Neutrophil (primary cell): ENCODE measurements around the gene SULT1C3.
"Not testable (repeated sequence)": the region's sequence is repeated elsewhere in the genome, so short reads cannot be mapped to it uniquely, and the experiment has no call there.

Experiments
- H3K27ac ChIP-seq: fragments of 200-600 bp; sonication (generic); 2 replicates; pipeline ENCODE4 v1.5.1; 2016; ENCODE audit warnings: mild to moderate bottlenecking, moderate library complexity
- H3K27me3 ChIP-seq: fragments of 200-600 bp; sonication (generic); 2 replicates; pipeline ENCODE4 v1.6.0; 2016; ENCODE audit warnings: mild to moderate bottlenecking
- H3K36me3 ChIP-seq: fragments of 200-600 bp; sonication (generic); 2 replicates; pipeline ENCODE4 v1.5.1; 2017
- H3K4me1 ChIP-seq, 2 experiments: fragments of 200-600 bp in 1 of 2; sonication (generic) in 1 of 2; 1 replicate in 1 of 2; 2 replicates in 1 of 2; pipeline versions ENCODE4 v1.5.1 to v1.6.1; 2013 to 2016; ENCODE audit warnings: low read depth in 1 of 2, low read length in 1 of 2, mild to moderate bottlenecking in 1 of 2, moderate library complexity in 1 of 2; ENCODE audit not compliant: control insufficient read depth in 1 of 2, insufficient read depth in 1 of 2
- H3K4me3 ChIP-seq, 2 experiments: fragments of 200-600 bp in 1 of 2; sonication (generic) in 1 of 2; 1 replicate in 1 of 2; 2 replicates in 1 of 2; pipeline ENCODE4 v1.5.1; 2013 to 2016; ENCODE audit warnings: low read depth in 1 of 2, low read length in 1 of 2, mild to moderate bottlenecking in 1 of 2, moderate library complexity in 1 of 2
- H3K9me3 ChIP-seq: fragments of 200-600 bp; sonication (generic); 2 replicates; pipeline ENCODE4 v1.5.1; 2016
- CTCF ChIP-seq: fragments of 200-600 bp; sonication (generic); IDR thresholded peaks from 2 replicates; pipeline ENCODE4 v1.5.1; 2016; ENCODE audit warnings: antibody characterized with exemption

SULT1C3 gene

GRCh38 chr2:108270768-108271506 is 31.2 kb downstream of the SULT1C3 start:
- Histone ChIP-seq H3K9me3 (no peaks in the 10 kb centered on the region), H3K27me3 (no peaks in the 10 kb centered on the region), H3K36me3 (no peaks in the 10 kb centered on the region), H3K4me1 (no peaks in the 10 kb centered on the region), H3K4me3 (no peak overlapping the region), H3K27ac (no peak overlapping the region)
- TF ChIP-seq CTCF = no peak

GRCh38 chr2:108271691-108272253 is 32.0 kb downstream of the SULT1C3 start:
- H3K4me3 ChIP-seq = no peak overlapping the region
- H3K27me3 ChIP-seq = no peaks in the 10 kb centered on the region
- H3K36me3 ChIP-seq = no peaks in the 10 kb centered on the region
- H3K4me1 ChIP-seq = no peaks in the 10 kb centered on the region
- TF ChIP-seq CTCF = no peak
- no peaks in the 10 kb centered on the region for H3K9me3 ChIP-seq
- H3K27ac ChIP-seq = no peak overlapping the region

GRCh38 chr2:108278631-108279030 is 38.9 kb downstream of the SULT1C3 start:
- Histone ChIP-seq H3K9me3 (no peaks in the 10 kb centered on the region), H3K36me3 (no peaks in the 10 kb centered on the region), H3K4me3 (no peak overlapping the region), H3K27me3 (no peaks in the 10 kb centered on the region), H3K4me1 (no peaks in the 10 kb centered on the region), H3K27ac (no peak overlapping the region)
- TF ChIP-seq CTCF = no peak

GRCh38 chr2:108279468-108279867 is 39.7 kb downstream of the SULT1C3 start:
- Histone ChIP-seq H3K9me3 (no peaks in the 10 kb centered on the region), H3K27ac (no peak overlapping the region), H3K36me3 (no peaks in the 10 kb centered on the region), H3K4me3 (no peak overlapping the region), H3K4me1 (no peaks in the 10 kb centered on the region), H3K27me3 (no peaks in the 10 kb centered on the region)
- no peak for TF ChIP-seq CTCF

- Histone ChIP-seq H3K36me3 (no peaks in the 10 kb centered on the region), H3K4me3 (no peak overlapping the region), H3K27me3 (no peaks in the 10 kb centered on the region), H3K9me3 (no peaks in the 10 kb centered on the region), H3K4me1 (no peaks in the 10 kb centered on the region), H3K27ac (no peak overlapping the region)
- TF ChIP-seq CTCF = no peak
Measured at GRCh38 chr2:108280466-108280865, 40.7 kb downstream of the SULT1C3 start.

GRCh38 chr2:108284566-108284965 is 44.8 kb downstream of the SULT1C3 start:
- not testable (repeated sequence) for H3K4me1 ChIP-seq, H3K4me3 ChIP-seq, H3K27ac ChIP-seq, H3K9me3 ChIP-seq, H3K27me3 ChIP-seq, H3K36me3 ChIP-seq
